ENCODE data around the gene ITSN1. TPM values are rescaled to one million over a fixed set of nuclear protein-coding genes. Genes with fewer than 3 reads are reported as not detected.
A peak's percentile ranks its signal among the peaks of the same experiment; 100 is the strongest.

The ITSN1 gene
- total and polyA plus RNA-seq, 2 donors from 2014 or later = 8.1 to 42.5 TPM

DNA sequence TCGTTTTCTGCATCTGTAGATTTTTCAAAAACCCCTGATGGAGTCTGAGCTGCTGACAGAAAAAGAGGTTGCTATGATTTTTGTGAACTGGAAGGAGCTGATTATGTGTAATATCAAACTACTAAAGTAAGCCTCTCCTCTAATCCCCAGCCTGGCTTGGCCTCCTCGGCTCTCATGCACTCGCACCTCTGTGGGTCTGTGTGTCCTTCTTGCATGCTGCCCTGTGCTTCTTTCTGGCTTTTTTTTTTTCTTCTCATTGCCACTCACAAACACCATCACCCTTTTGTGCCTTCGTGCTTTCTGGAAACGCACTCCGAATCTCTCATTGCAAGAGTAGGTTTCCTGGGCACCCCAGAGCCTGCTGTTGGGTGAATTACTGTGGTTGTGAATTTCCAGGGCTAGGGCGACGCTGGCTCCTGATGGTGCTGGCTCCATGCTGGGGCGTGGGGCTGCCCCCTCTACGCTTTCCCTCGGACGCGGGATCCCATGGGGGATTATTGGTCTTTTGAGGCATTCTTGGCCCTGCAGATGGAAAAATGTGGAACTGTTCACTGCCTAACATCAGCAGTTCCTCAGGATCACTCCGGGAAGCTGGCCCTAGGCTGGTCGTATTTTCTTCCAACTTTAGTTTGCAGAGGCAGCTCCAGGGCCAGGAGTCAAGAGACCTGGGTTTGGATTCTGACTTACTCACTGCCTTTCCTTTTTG is 216.5 kb downstream of the ITSN1 start:
- no peak for DNase-seq
- no peak overlapping the region for H3K27ac ChIP-seq (ENCODE audit: low read depth in 2 of 2, low read length in 2 of 2)
- no peak overlapping the region for H3K4me3 ChIP-seq (ENCODE audit: low read length in 3 of 3)
- no peaks in the 10 kb centered on the region for H3K9me3 ChIP-seq (ENCODE audit: control insufficient read depth in 2 of 3, insufficient read depth in 1 of 3, low read length in 3 of 3)
- intact Hi-C loops (cut with DNase I) = no loop called here
- H3K27me3 ChIP-seq (ENCODE audit: control insufficient read depth, insufficient read depth, low read length) = no peaks in the 10 kb centered on the region
- H3K36me3 ChIP-seq (ENCODE audit: control insufficient read depth in 2 of 3, insufficient read depth in 3 of 3, low read length in 3 of 3) = no peaks in the 10 kb centered on the region
- FAIRE-seq = no peak
- no peak overlapping the region for H3K9ac ChIP-seq (ENCODE audit: low read length in 3 of 3)
- TF ChIP-seq, protein P1, sequence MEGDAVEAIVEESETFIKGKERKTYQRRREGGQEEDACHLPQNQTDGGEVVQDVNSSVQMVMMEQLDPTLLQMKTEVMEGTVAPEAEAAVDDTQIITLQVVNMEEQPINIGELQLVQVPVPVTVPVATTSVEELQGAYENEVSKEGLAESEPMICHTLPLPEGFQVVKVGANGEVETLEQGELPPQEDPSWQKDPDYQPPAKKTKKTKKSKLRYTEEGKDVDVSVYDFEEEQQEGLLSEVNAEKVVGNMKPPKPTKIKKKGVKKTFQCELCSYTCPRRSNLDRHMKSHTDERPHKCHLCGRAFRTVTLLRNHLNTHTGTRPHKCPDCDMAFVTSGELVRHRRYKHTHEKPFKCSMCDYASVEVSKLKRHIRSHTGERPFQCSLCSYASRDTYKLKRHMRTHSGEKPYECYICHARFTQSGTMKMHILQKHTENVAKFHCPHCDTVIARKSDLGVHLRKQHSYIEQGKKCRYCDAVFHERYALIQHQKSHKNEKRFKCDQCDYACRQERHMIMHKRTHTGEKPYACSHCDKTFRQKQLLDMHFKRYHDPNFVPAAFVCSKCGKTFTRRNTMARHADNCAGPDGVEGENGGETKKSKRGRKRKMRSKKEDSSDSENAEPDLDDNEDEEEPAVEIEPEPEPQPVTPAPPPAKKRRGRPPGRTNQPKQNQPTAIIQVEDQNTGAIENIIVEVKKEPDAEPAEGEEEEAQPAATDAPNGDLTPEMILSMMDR (IDR thresholded peaks at IDR 0.05; ENCODE audit: borderline replicate concordance, extremely low read depth, insufficient read depth) = no peak
- no peaks in the 10 kb centered on the region for H3K4me1 ChIP-seq (ENCODE audit: control insufficient read depth in 2 of 3, insufficient read depth in 2 of 3, low read depth in 1 of 3, low read length in 3 of 3)

DNA sequence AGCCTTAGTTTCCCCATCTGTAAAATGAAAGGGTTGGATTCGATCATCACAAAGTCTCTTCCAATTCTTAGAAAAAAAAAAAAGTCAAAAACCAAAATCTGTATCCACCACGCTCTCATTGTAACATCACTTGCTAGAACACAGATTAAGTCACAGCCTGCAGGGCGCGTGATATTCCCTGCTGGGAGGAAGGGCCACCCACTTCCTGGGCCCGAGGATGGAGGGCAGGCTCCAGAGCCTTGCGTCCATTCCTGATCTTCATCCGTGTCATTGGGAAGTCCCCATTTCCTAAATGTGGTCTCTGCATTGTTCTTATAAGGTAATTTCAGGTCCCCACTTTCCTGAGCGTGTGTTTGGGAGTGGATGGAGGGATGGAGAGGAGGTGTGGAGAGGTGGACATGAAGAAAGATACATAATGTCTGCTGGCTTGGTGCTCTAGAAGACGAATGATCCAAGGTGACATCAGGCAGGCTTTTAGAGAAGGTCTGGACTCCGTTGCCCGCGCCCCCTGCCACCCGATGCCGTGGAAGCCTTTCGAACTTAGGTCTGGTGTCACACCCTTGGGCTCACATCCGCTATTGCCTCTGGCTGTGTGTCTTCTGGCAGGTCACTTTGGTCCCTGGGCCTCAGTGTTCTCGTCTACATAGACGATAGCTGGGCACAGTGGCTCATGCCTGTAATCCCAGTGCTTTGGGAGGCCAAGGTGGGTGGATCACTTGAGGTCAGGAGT is 217.2 kb downstream of the ITSN1 start:
- no peaks in the 10 kb centered on the region for H3K9me3 ChIP-seq (ENCODE audit: control insufficient read depth in 2 of 3, insufficient read depth in 1 of 3, low read length in 3 of 3)
- H3K27me3 ChIP-seq (ENCODE audit: control insufficient read depth, insufficient read depth, low read length) = no peaks in the 10 kb centered on the region
- no peak overlapping the region for H3K9ac ChIP-seq (ENCODE audit: low read length in 3 of 3)
- FAIRE-seq (no peak), DNase-seq (peak in 1 of 5 donors; percentile 52)
- no peaks in the 10 kb centered on the region for H3K36me3 ChIP-seq (ENCODE audit: control insufficient read depth in 2 of 3, insufficient read depth in 3 of 3, low read length in 3 of 3)
- TF ChIP-seq, protein P1 (IDR thresholded peaks at IDR 0.05; ENCODE audit: borderline replicate concordance, extremely low read depth, insufficient read depth) = no peak
- no peak overlapping the region for H3K27ac ChIP-seq (ENCODE audit: low read depth in 2 of 2, low read length in 2 of 2)
- no peaks in the 10 kb centered on the region for H3K4me1 ChIP-seq (ENCODE audit: control insufficient read depth in 2 of 3, insufficient read depth in 2 of 3, low read depth in 1 of 3, low read length in 3 of 3)
- no peak overlapping the region for H3K4me3 ChIP-seq (ENCODE audit: low read length in 3 of 3)
- intact Hi-C loops (cut with DNase I) = no loop called here

GRCh38 chr21:33860332-33860879 is 218.1 kb downstream of the ITSN1 start:
- intact Hi-C loops (cut with DNase I) = no loop called here
- Histone ChIP-seq H3K27ac (ENCODE audit: low read depth in 2 of 2, low read length in 2 of 2) (no peak overlapping the region), H3K4me1 (ENCODE audit: control insufficient read depth in 2 of 3, insufficient read depth in 2 of 3, low read depth in 1 of 3, low read length in 3 of 3) (no peaks in the 10 kb centered on the region), H3K9me3 (ENCODE audit: control insufficient read depth in 2 of 3, insufficient read depth in 1 of 3, low read length in 3 of 3) (no peaks in the 10 kb centered on the region), H3K4me3 (ENCODE audit: low read length in 3 of 3) (no peak overlapping the region), H3K27me3 (ENCODE audit: control insufficient read depth, insufficient read depth, low read length) (no peaks in the 10 kb centered on the region), H3K9ac (ENCODE audit: low read length in 3 of 3) (no peak overlapping the region), H3K36me3 (ENCODE audit: control insufficient read depth in 2 of 3, insufficient read depth in 3 of 3, low read length in 3 of 3) (no peaks in the 10 kb centered on the region)
- no peak for FAIRE-seq
- DNase-seq = peak in 1 of 5 donors; percentile 48
- TF ChIP-seq, protein P1 (IDR thresholded peaks at IDR 0.05; ENCODE audit: borderline replicate concordance, extremely low read depth, insufficient read depth) = no peak
